Astrocyte of the hippocampus (primary cell): ENCODE results near the gene CCDC170.

Experiments
- DNase-seq: peaks from one replicate; pipeline ENCODE4 v3.0.0; 2011; ENCODE audit warnings: low read depth, low spot score

Gene CCDC170

GRCh38 chr6:151618717-151619116 is 124.9 kb downstream of the CCDC170 start:
- no peak for DNase-seq

DNA sequence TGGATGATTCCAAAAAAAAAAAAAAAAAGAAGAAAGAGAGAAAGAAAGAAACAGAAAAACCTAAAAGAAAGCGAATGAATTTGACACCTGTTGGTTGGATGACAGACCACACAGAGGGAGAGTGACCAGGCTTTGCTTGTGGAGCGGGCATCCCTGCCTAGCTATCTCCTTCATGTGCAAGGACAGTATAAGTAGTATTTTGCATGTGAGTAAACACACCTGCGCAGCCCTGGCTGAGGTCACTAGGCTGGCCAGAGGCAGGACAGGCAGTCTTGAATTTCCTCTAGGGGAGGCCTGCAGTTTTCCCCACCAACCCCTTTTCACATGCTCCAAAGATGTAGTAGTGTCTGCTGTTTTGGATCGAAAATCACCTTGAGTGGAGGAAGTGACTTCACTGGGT is 126.4 kb downstream of the CCDC170 start:
- DNase-seq = no peak

DNA sequence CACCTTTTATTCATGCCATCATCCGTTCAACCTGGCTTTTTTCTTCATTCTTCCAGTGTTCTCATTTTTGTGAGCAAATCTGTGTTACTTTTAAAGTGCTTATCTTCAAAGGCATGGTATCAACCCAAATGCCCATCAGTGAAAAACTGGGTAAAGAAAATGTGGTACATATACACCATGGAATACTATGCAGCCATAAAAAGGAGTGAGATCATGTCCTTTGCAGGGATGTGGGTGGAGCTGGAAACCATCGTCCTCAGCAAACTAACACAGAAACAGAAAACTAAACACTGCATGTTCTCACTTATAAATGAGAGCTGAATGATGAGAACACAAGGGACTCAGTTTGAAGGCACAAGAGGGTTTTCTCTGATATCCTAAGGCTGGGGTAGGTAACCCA is 130.3 kb downstream of the CCDC170 start:
- no peak for DNase-seq

DNA sequence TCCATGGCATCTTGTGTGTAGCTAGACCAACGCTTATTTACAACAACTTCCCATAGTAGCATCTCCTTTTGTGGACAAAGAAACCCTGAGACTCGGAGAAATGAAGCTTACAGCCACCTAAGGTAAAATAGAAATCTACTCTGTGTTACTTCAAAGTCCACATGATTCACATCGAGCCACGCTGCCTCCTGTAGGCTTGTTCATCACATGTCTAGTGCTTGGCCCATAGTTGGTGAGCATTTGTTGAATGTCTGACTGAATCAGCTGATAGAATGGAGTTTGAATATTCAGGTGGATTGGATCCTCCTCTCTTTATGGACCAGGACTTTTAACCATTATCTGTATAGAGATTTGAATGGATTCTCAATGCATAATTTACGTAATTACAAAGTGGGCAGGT is 130.7 kb downstream of the CCDC170 start:
- no peak for DNase-seq

GRCh38 chr6:151624900-151625536 is 131.2 kb downstream of the CCDC170 start:
- DNase-seq = no peak

- peak; percentile 32 for DNase-seq
Observed at GRCh38 chr6:151627689-151628444, 134.1 kb downstream of the CCDC170 start.

DNA sequence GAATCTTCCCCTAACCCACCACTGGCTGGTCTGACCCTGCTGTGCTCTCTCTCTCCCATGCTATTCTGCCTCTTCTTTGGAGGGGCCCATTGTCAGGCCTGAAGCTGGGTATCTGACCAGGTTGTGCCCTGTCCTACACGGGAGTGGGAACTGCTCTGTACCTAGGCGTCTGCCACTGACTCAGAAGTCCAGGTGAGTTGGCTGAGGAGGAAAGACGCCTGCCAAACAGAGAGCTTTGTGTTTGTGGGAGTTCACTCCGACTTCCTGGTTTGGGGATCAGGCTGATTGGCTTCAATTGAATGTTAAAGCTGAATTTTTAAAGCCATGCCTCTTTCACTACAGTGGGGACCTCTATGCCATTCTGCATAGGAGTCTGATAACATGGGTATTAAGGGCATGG is 136.0 kb downstream of the CCDC170 start:
- DNase-seq = no peak

DNA sequence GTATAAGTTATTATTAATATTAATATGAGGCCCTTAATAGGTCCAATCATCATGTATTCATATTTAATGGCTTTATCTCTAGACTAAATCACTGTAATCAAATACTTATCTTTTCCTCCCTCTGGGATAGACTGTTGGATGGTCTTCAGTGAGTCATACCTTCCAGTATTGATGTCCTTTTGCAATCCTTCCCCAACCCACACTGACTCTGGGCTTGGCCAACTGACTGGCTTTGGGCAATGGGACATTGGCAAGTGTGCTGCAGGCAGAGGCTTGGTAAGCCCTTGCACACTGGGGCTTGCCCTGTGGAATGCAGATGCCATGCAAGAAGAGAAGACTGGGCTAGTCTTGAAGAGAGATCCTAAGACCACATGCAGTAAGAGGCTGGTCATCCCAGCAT is 136.6 kb downstream of the CCDC170 start:
- no peak for DNase-seq

DNA sequence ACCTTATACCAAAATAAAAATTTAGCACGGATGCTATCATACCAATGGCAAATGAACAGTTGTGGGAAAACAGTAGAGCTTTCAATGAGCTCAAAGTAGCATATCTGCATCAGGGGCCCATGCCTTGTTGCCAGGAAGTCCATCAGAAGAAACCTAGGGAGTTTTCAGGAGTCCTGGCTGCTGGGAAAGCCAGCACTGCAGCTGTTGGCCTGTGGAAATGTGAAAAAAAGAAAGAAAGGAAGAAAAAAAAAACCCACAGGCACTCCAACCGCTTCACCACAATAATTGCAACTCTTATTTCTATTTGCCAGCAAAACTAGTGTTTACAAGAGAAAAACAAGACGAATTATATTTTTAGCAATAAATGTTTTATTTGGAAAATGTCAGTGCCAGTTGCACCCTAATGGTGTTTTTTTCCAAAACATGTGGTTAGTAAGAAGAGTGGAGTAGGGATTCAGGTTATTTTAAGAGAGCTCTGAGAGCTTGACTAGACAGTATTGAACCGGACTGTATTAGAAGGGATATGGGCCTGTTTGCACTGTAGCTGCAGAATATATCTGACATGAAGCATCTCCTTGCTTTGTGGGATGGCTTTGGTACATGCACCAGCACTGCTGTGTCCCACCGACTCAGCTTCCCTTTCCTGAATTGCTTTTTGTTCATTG is 137.3 kb downstream of the CCDC170 start:
- no peak for DNase-seq

- DNase-seq = no peak
Observed at GRCh38 chr6:151632415-151632987, 138.7 kb downstream of the CCDC170 start.

- no peak for DNase-seq
Observed at GRCh38 chr6:151633526-151634335, 139.9 kb downstream of the CCDC170 start.

DNA sequence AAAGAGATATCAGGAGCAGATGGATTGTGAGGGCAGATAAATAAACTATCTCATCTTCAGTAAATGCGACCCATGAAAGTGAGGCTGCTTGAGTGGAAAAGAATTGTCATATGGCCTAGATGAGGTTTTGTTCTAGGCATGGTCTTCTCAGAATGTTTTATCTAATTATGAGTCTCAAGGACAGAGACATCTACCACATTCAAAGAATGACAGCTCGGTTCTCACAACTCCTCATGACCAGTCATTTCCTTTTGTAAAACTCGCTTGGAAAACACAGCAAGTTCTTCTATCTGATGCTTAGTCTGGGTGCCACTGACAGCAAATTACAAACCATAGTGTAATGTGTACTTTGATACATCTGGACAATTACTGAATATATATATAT is 140.5 kb downstream of the CCDC170 start:
- DNase-seq = no peak

DNA sequence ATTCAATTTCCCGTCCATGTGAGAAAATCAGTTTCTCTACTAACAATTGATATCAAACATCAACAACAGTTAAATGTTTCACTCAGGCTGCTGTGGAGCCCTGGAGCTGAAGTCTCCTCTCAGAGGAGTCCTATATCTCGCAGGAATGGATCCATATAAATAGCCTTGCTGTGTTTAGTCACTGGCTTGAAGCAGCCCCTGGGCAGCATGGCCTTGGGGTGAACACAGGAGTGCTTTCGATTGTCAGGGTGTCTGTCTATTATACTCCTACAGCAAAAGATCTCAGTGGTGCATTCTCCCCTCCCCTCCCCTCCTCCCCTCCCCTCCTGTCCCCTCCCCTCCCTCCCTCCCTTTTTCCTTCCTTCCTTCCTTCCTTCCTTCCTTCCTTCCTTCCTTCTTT is 141.9 kb downstream of the CCDC170 start:
- DNase-seq = no peak

DNA sequence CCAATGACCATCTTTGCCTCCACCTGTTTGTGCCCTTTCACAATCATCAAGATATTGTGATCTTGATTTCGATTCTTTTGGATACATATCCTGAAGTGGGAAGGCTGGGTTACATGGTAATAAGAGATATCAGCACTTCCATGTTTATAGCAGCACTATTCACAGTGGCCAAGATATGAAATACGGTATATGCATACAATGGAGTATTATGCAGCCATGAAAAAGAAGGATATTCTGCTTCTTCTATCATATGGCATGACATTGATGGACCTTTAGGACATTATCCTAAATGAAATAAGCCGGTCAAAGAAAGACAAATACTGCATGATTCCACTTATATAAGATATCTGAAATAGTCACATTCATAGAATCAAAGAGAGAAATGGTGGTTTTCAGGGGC is 144.0 kb downstream of the CCDC170 start:
- DNase-seq = no peak

DNA sequence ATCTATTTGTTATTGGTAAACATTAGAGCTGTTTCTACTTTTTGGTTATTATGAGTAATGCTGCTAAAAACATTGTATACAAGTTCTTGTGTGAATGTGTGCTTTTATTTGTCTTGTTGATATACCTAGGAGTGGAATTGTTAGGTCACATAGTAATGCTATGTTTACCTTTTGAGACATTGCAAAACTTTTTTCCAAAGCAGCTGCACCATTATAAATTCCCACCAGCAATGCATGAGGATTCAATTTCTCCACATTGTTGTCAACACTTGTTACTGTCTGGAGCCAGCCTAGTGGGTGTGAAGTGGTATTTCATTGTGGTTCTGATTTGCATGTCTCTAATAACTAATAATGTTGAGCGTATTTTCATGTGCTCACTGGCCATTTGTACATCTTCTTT is 145.9 kb downstream of the CCDC170 start:
- no peak for DNase-seq

- no peak for DNase-seq
Observed at GRCh38 chr6:151641028-151641427, 147.2 kb downstream of the CCDC170 start.

DNA sequence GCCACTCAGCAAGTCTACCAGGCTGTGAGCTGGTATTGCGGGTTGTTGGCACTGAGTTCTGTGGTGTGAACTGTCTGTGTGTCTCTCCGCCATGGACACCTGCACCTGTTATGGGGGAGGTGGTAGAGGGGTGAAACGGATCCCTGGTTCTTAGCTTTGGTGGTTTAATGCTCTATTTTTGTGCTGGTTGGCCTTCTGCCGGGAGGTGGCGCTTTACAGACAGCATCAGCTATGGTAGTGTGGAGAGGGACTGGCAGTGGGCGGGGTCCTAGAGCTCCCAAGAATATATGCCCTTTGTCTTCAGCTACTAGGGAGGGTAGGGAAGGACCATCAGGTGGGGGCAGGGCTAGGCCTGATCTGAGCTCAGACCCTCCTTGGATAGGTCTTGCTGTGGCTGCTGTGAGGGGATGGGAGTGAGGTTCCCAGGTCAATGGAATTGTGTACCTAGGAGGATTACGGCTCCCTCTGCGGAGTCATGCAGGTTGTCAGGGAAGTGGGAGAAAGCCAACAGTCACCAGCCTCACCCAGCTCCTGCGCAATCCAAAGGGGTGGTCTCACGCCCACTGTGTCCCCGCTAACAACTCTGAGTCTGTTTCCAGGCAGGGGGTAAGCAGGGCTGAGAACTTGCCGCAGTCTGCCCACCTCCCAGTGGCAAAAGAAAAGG is 154.3 kb downstream of the CCDC170 start:
- no peak for DNase-seq

DNA sequence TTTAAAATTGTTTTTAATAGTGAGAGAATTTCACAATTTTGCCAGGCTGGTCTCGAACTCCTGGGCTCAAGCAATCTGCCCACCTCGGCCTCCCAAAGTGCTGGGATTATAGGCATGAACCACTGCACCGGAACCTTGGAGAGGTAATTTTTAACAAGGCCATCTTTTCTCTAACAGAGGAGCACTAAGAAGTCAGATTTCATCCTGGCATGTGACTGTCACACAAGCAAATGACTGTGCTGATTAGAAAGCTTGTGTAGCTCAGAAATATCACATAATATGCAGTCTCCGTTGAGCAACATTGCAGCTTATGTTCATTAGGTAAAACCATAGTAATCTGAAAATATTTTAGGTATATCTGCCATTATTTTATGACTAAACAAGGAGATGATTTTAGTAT is 156.0 kb downstream of the CCDC170 start:
- DNase-seq = no peak

GRCh38 chr6:151651639-151652038 is 157.8 kb downstream of the CCDC170 start:
- DNase-seq = no peak

- DNase-seq = no peak
Observed at GRCh38 chr6:151652325-151652724, 158.5 kb downstream of the CCDC170 start.

DNA sequence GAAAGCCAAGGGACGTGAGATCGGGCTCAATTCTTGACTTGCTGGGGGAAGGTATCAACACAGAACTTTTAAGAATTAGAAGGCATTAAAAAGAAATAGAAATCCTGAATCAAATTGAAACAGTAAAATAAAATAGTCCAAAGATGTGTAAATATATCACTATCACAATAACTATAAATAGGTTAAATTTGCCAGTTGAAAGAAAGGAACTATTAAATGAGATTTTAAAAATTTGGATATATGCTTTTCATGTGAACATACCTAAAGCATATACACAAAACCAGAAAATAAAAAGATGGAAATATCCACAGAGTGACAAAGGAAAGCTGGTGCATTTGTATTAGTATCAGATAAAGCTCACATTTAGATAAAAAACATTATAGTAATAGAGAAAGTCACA is 161.3 kb downstream of the CCDC170 start:
- DNase-seq = no peak
